OCI-LY7 (cell line): Measurements from ENCODE around the gene BACH2.

Experiments
- CTCF ChIP-seq: fragments of 200-600 bp; sonication (generic); conservative IDR thresholded peaks from 2 replicates; pipeline ENCODE4 v1.5.1; 2014; ENCODE audit warnings: mild to moderate bottlenecking, antibody characterized with exemption, low read length, moderate library complexity, mixed read lengths
- EZH2phosphoT487 ChIP-seq: fragments of 200-600 bp; sonication (generic); IDR thresholded peaks from 2 replicates; pipeline ENCODE4 v1.6.1; 2018; ENCODE audit warnings: low read depth, borderline replicate concordance, mild to moderate bottlenecking, mixed run types, antibody characterized with exemption, low read length, moderate library complexity, mixed read lengths

DNA sequence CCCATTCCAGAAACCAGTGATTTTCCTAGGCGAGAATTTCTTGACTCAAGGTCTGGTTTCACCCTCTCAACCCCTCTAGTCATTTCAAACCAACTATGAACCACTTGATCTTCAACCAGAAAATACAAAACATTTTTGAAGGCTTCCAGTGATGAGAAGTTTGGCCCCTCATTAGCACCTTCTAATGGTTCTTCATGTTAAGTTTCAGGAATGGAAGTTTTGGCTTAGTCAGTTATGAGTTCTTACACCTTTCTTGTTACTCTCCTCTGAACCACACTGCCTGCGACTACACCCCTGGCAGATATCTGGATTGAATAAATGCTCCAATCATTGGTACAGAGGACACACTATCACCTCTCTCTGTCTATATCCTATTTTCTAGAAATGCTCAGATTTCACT lies 335.2 kb downstream of the BACH2 start:
- TF ChIP-seq CTCF (no peak), EZH2phosphoT487 (no peak)
